HepG2 (cell line): ENCODE data around the gene TMEM134. TPM values are rescaled to one million over a fixed set of nuclear protein-coding genes. Genes with fewer than 3 reads are reported as not detected.
A peak's percentile ranks its signal among the peaks of the same experiment; 100 is the strongest.

Experiments used
- AGO2 ChIP-seq: fragments of 200-400 bp; formaldehyde crosslinking; optimal IDR thresholded peaks from 2 replicates; pipeline ENCODE3; 2017; ENCODE audit warnings: mild to moderate bottlenecking, low read depth, low read length, moderate library complexity
- ARNTL ChIP-seq: sonication (generic); formaldehyde crosslinking; IDR thresholded peaks from 2 replicates; pipeline ENCODE4 v1.4.0; 2020; ENCODE audit warnings: mild to moderate bottlenecking, missing genetic modification reagents
- ELF3 ChIP-seq: IDR thresholded peaks from 2 replicates; pipeline ENCODE4 v1.6.1; 2016; ENCODE audit warnings: missing genetic modification reagents, missing compliant biosample characterization
- FOXK1 ChIP-seq: sonication (generic); formaldehyde crosslinking; IDR thresholded peaks from 2 replicates; pipeline ENCODE4 v1.4.0; 2020; ENCODE audit warnings: low read depth, missing genetic modification reagents, borderline replicate concordance
- HMG20B ChIP-seq: conservative IDR thresholded peaks from 2 replicates; pipeline ENCODE4 v1.6.1; 2016; ENCODE audit warnings: missing genetic modification reagents, missing compliant biosample characterization
- KDM1A ChIP-seq: IDR thresholded peaks from 2 replicates; pipeline ENCODE4 v1.6.1; 2016; ENCODE audit warnings: missing compliant biosample characterization
- REPIN1 ChIP-seq: sonication (generic); formaldehyde crosslinking; IDR thresholded peaks from 2 replicates; pipeline ENCODE4 v1.8.0; 2022; ENCODE audit warnings: missing genetic modification reagents, low read depth, mild to moderate bottlenecking, borderline replicate concordance
- RORA ChIP-seq: sonication (generic); formaldehyde crosslinking; IDR thresholded peaks from 2 replicates; pipeline ENCODE4 v1.5.0; 2020; ENCODE audit warnings: mild to moderate bottlenecking, missing genetic modification reagents, moderate library complexity
- RXRB ChIP-seq: IDR thresholded peaks from 2 replicates; pipeline ENCODE4 v1.6.1; 2016; ENCODE audit warnings: borderline replicate concordance, missing genetic modification reagents, missing compliant biosample characterization
- SP140L ChIP-seq: sonication (generic); formaldehyde crosslinking; IDR thresholded peaks from 2 replicates; pipeline ENCODE4 v1.4.0; 2020; ENCODE audit warnings: missing genetic modification reagents, borderline replicate concordance
- TGIF2 ChIP-seq: IDR thresholded peaks from 2 replicates; pipeline ENCODE4 v1.6.1; 2016; ENCODE audit warnings: control low read depth, missing compliant biosample characterization
- ZNF101 ChIP-seq: sonication (generic); formaldehyde crosslinking; IDR thresholded peaks from 2 replicates; pipeline ENCODE4 v1.4.0; 2020; ENCODE audit warnings: mild to moderate bottlenecking, low read depth, missing genetic modification reagents, borderline replicate concordance
- ZNF24 ChIP-seq: fragments of 450-650 bp; IDR thresholded peaks from 2 replicates; pipeline ENCODE4 v1.6.1; 2017; ENCODE audit warnings: antibody characterized with exemption, mild to moderate bottlenecking
- ZNF558 ChIP-seq: sonication (generic); formaldehyde crosslinking; IDR thresholded peaks from 2 replicates; pipeline ENCODE4 v1.9.0; 2022; ENCODE audit warnings: mild to moderate bottlenecking, missing genetic modification reagents, borderline replicate concordance
- ZSCAN20 ChIP-seq: sonication (generic); formaldehyde crosslinking; IDR thresholded peaks from 2 replicates; pipeline ENCODE4 v1.4.0; 2020; ENCODE audit warnings: missing genetic modification reagents, mild to moderate bottlenecking, borderline replicate concordance
- polyA plus RNA-seq, 8 experiments: library from polyadenylated mRNA; depleted of rRNA in 3 of 8; stranded (reverse) in 7 of 8; unstranded in 1 of 8; fragments of >200 nt; fragmentation: Illumina TruSeq in 4 of 8; extraction: Trizol in 4 of 8; gene quantifications; 2 replicates each; pipeline versions ENCODE4 v1.2.1 to v1.2.3, GENCODE V29; 2011 to 2016; ENCODE audit warnings: low read depth in 4 of 8, missing spikeins in 1 of 8, mixed read lengths in 1 of 8; ENCODE audit not compliant: insufficient read depth in 1 of 8
- total RNA-seq, 5 experiments: library from RNA; depleted of rRNA; stranded (reverse); fragments of >200 nt; fragmentation: Illumina TruSeq; extraction: Trizol; gene quantifications; 2 replicates each; pipeline ENCODE4 v1.2.3, GENCODE V29; 2016; ENCODE audit warnings: low read depth in 1 of 5
- TF ChIP-seq, protein P1 (sequence below), 2 experiments: sonication (generic) in 1 of 2; formaldehyde crosslinking in 1 of 2; IDR thresholded peaks; 2 replicates each; pipeline versions ENCODE4 v1.4.0 to v1.6.1; 2018 to 2020; ENCODE audit warnings: missing genetic modification reagents in 2 of 2, borderline replicate concordance in 1 of 2, low read depth in 1 of 2, mild to moderate bottlenecking in 1 of 2, missing biosample characterization in 1 of 2
- TF ChIP-seq, protein P2 (sequence below): sonication (generic); formaldehyde crosslinking; IDR thresholded peaks from 2 replicates; pipeline ENCODE4 v1.4.0; 2020; ENCODE audit warnings: mild to moderate bottlenecking, missing genetic modification reagents
- TF ChIP-seq, protein P3 (sequence below): sonication (generic); formaldehyde crosslinking; IDR thresholded peaks from 2 replicates; pipeline ENCODE4 v1.4.0; 2020; ENCODE audit warnings: mild to moderate bottlenecking, missing genetic modification reagents
- TF ChIP-seq, protein P4 (sequence below): sonication (generic); formaldehyde crosslinking; IDR thresholded peaks from 2 replicates; pipeline ENCODE4 v1.4.0; 2020; ENCODE audit warnings: mild to moderate bottlenecking, missing genetic modification reagents

Gene TMEM134
- total and polyA plus RNA-seq, 2 of the 13 experiments (the other 11 are each of a cell fraction or from before 2014, with no cell fraction given) = 6.9 to 26.9 TPM

DNA sequence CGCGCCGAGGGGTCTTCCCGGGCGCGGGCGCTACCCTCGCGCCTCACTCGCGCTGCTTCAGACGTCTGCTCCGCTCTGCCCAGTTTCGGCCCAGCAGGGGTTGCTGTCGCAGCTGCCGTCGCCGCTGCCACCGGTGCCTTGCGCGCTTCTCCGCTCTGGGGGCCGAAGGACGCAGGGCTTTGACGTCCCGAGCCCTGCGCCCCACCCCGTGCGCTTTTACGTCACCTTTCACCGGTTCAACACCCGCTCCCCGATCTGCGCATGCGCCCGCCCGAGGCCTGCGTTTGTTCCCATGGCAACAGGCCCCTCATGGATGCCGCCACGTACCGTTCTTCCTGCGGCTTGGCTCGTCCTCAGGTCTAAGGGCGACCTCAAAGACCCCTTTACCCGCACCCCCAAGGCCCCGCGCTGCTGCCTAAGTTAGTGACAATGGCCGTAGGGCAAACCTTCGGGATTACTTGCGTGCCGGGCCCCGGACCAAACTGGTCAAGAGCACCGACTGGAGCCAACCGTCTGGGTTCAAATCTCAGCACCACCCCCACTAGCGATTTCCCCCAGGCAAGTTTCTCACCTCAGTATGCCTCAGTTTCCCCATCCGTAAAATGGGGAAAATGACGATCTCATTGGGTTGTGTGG is 39.6 kb upstream of the TMEM134 start (continued):
- TF ChIP-seq, protein P1, sequence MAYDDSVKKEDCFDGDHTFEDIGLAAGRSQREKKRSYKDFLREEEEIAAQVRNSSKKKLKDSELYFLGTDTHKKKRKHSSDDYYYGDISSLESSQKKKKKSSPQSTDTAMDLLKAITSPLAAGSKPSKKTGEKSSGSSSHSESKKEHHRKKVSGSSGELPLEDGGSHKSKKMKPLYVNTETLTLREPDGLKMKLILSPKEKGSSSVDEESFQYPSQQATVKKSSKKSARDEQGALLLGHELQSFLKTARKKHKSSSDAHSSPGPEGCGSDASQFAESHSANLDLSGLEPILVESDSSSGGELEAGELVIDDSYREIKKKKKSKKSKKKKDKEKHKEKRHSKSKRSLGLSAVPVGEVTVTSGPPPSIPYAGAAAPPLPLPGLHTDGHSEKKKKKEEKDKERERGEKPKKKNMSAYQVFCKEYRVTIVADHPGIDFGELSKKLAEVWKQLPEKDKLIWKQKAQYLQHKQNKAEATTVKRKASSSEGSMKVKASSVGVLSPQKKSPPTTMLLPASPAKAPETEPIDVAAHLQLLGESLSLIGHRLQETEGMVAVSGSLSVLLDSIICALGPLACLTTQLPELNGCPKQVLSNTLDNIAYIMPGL (CRISPR knock-in tag; IDR thresholded peaks at IDR 0.05; ENCODE audit: borderline replicate concordance in 1 of 2, low read depth in 1 of 2) = peak; percentile 17 to 27; a peak in 2 of 4 replicates
- TF ChIP-seq ZNF558 (CRISPR knock-in tag) = no peak
- TF ChIP-seq FOXK1 = peak; percentile 9; the same call in 1 of the 2 replicates
- TF ChIP-seq ZNF101 (CRISPR knock-in tag) = no peak
- TF ChIP-seq HMG20B (CRISPR knock-in tag) = no peak
- TF ChIP-seq ZSCAN20 (CRISPR knock-in tag) = peak; percentile 73
- TF ChIP-seq KDM1A = no peak
- no peak for TF ChIP-seq ZNF24
- TF ChIP-seq AGO2 = no peak
- TF ChIP-seq, protein P2, sequence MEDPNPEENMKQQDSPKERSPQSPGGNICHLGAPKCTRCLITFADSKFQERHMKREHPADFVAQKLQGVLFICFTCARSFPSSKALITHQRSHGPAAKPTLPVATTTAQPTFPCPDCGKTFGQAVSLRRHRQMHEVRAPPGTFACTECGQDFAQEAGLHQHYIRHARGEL (CRISPR knock-in tag) = no peak
- no peak for TF ChIP-seq REPIN1 (CRISPR knock-in tag)
- TF ChIP-seq RXRB = no peak; the same call in 1 of the 2 replicates
- no peak for TF ChIP-seq RORA
- TF ChIP-seq, protein P3, sequence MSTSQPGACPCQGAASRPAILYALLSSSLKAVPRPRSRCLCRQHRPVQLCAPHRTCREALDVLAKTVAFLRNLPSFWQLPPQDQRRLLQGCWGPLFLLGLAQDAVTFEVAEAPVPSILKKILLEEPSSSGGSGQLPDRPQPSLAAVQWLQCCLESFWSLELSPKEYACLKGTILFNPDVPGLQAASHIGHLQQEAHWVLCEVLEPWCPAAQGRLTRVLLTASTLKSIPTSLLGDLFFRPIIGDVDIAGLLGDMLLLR (CRISPR knock-in tag) = no peak
- TF ChIP-seq, protein P4, sequence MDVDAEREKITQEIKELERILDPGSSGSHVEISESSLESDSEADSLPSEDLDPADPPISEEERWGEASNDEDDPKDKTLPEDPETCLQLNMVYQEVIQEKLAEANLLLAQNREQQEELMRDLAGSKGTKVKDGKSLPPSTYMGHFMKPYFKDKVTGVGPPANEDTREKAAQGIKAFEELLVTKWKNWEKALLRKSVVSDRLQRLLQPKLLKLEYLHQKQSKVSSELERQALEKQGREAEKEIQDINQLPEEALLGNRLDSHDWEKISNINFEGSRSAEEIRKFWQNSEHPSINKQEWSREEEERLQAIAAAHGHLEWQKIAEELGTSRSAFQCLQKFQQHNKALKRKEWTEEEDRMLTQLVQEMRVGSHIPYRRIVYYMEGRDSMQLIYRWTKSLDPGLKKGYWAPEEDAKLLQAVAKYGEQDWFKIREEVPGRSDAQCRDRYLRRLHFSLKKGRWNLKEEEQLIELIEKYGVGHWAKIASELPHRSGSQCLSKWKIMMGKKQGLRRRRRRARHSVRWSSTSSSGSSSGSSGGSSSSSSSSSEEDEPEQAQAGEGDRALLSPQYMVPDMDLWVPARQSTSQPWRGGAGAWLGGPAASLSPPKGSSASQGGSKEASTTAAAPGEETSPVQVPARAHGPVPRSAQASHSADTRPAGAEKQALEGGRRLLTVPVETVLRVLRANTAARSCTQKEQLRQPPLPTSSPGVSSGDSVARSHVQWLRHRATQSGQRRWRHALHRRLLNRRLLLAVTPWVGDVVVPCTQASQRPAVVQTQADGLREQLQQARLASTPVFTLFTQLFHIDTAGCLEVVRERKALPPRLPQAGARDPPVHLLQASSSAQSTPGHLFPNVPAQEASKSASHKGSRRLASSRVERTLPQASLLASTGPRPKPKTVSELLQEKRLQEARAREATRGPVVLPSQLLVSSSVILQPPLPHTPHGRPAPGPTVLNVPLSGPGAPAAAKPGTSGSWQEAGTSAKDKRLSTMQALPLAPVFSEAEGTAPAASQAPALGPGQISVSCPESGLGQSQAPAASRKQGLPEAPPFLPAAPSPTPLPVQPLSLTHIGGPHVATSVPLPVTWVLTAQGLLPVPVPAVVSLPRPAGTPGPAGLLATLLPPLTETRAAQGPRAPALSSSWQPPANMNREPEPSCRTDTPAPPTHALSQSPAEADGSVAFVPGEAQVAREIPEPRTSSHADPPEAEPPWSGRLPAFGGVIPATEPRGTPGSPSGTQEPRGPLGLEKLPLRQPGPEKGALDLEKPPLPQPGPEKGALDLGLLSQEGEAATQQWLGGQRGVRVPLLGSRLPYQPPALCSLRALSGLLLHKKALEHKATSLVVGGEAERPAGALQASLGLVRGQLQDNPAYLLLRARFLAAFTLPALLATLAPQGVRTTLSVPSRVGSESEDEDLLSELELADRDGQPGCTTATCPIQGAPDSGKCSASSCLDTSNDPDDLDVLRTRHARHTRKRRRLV = no peak
- no peak for TF ChIP-seq ARNTL
- TF ChIP-seq SP140L (CRISPR knock-in tag) = no peak
- TF ChIP-seq TGIF2 (CRISPR knock-in tag) = 0 out of 2 replicates have a peak, but pooled peaks have one; percentile 60
- TF ChIP-seq ELF3 (CRISPR knock-in tag) = no peak
